ENCODE data around the gene REEP3. TPM values are rescaled to one million over a fixed set of nuclear protein-coding genes. Genes with fewer than 3 reads are reported as not detected.

REEP3 gene
- total and polyA plus RNA-seq, 2 of the 8 experiments (the other 6 are each of a cell fraction or from before 2014, with no cell fraction given), result 5.8 to 31.5 TPM

- no peak for TF ChIP-seq GABPA (IDR thresholded peaks at IDR 0.05; ENCODE audit: borderline replicate concordance, insufficient read depth, low read length)
- TF ChIP-seq EGR1 (IDR thresholded peaks at IDR 0.05; ENCODE audit: borderline replicate concordance, low read depth, low read length), result no peak
- TF ChIP-seq GTF2F1 (IDR thresholded peaks at IDR 0.05; ENCODE audit: borderline replicate concordance, low read depth, low read length), result no peak
Observed at GRCh38 chr10:63547628-63548360, 26.6 kb downstream of the REEP3 start (continued).

Measured in H1 (cell line).